ENCODE results near the gene DOCK1. TPM values are rescaled to one million over a fixed set of nuclear protein-coding genes. Genes with fewer than 3 reads are reported as not detected.

The DOCK1 gene
- total and polyA plus RNA-seq, 3 donors from 2014 or later, result 19.0 to 46.2 (median 32.0) TPM

DNA sequence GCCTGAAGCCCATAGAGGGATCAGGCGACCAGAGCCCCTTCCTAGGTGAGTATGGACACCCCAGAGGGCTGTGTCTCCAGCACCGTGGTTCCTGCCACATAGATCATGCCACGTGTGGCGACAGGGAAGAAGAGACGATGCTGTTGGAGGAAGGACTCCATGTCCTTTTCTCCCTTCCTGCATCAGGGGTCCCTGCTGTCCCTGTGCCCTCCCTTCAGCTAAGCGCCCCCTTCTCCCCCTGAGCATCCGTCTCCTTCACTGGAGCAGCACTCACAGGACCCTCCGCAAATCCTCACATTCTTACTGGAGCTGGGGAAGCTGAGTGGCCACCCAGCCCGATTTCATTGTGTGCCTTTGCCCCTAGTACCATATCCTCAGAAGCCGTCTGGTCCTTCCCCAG lies 558.3 kb downstream of the DOCK1 start:
- Histone ChIP-seq H3K4me1 (no peaks in the 10 kb centered on the region), H3K9me3 (no peaks in the 10 kb centered on the region), H3K27me3 (no peaks in the 10 kb centered on the region), H3K36me3 (ENCODE audit: low read depth, missing control alignments) (no peaks in the 10 kb centered on the region), H3K4me3 (no peak overlapping the region), H3K27ac (no peak overlapping the region)
- intact Hi-C loops (cut with DNase I; ENCODE audit: low total_unique reads), result no loop called here
- no peak for DNase-seq
- 89 to 90% methylated on average over 9 to 10 of the region's 10 CpGs for WGBS, 2 donors
- TF ChIP-seq POLR2A (IDR thresholded peaks at IDR 0.05), result no peak
- TF ChIP-seq, protein P1, sequence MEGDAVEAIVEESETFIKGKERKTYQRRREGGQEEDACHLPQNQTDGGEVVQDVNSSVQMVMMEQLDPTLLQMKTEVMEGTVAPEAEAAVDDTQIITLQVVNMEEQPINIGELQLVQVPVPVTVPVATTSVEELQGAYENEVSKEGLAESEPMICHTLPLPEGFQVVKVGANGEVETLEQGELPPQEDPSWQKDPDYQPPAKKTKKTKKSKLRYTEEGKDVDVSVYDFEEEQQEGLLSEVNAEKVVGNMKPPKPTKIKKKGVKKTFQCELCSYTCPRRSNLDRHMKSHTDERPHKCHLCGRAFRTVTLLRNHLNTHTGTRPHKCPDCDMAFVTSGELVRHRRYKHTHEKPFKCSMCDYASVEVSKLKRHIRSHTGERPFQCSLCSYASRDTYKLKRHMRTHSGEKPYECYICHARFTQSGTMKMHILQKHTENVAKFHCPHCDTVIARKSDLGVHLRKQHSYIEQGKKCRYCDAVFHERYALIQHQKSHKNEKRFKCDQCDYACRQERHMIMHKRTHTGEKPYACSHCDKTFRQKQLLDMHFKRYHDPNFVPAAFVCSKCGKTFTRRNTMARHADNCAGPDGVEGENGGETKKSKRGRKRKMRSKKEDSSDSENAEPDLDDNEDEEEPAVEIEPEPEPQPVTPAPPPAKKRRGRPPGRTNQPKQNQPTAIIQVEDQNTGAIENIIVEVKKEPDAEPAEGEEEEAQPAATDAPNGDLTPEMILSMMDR (IDR thresholded peaks at IDR 0.05), result no peak

DNA sequence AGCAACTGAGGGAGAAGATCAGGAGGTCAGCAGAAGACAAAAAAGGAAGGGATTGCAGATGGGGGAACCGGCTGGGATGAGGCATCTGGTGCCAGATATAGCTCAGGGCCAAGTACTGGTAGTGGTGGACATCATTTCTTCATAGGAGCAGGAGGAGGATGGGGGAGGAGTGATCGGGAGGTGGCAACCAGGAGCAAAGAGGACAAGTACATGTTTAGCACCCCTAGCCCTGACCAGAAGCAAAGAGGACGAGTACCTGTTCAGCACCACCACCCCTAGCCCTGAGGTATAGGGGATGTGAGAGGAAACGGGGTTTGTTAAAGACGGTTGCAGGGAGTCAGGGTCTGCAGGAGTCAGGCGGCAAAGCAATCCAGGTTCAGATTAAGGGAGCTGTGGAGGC lies 559.3 kb downstream of the DOCK1 start:
- intact Hi-C loops (cut with DNase I; ENCODE audit: low total_unique reads), result no loop called here
- Histone ChIP-seq H3K4me1 (no peaks in the 10 kb centered on the region), H3K36me3 (ENCODE audit: low read depth, missing control alignments) (no peaks in the 10 kb centered on the region), H3K27ac (no peak overlapping the region), H3K27me3 (no peaks in the 10 kb centered on the region), H3K9me3 (no peaks in the 10 kb centered on the region), H3K4me3 (no peak overlapping the region)
- DNase-seq, result no peak
- TF ChIP-seq POLR2A (IDR thresholded peaks at IDR 0.05), result no peak
- TF ChIP-seq, protein P1 (IDR thresholded peaks at IDR 0.05), result no peak
- WGBS, 2 donors, result 87 to 91% methylated on average over 6 of the region's 6 CpGs

DNA sequence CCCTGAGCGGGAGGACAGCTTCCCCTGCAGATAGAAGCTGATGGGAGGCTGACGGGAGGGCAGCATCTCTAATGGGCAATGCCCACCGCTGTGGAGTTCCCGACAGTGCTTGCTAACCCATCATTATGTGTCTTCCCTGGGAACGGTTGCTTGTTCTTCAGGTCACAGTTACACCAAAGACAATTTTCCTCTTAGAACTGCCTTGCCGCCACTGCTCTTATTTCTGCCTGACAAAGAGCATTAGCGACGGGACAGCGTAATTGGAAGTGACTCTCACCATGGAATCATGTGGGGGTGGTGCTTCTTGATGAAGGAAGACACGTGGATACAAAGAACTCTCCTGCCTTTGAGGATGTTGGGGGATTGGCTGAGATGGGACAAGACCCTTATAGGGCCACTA lies 562.6 kb downstream of the DOCK1 start:
- DNase-seq, result no peak
- Histone ChIP-seq H3K27me3 (no peaks in the 10 kb centered on the region), H3K4me3 (no peak overlapping the region), H3K36me3 (ENCODE audit: low read depth, missing control alignments) (no peaks in the 10 kb centered on the region), H3K9me3 (no peaks in the 10 kb centered on the region), H3K27ac (no peak overlapping the region), H3K4me1 (no peaks in the 10 kb centered on the region)
- TF ChIP-seq, protein P1 (IDR thresholded peaks at IDR 0.05), result no peak
- TF ChIP-seq POLR2A (IDR thresholded peaks at IDR 0.05), result no peak
- intact Hi-C loops (cut with DNase I; ENCODE audit: low total_unique reads), result no loop called here
- 84 to 89% methylated on average over 10 of the region's 10 CpGs for WGBS, 2 donors

DNA sequence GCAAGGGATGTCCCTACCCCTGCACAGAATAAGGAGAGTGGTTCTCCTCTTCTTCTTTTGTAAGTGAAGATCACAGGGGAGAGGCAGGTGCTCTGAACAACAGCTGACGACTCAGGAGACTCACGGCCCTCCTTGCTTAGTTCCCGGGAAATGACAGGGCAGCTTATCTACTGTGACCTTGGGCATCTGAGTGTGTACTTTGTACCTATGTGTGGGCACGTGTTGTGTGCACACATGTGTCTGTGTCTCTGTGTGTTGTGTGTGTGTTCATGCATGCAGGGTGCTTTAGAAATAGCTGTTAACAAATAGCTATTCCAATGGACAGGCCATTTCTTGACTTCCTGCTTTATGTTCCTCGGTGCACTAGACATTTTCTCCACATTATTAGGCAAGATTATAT lies 563.4 kb downstream of the DOCK1 start:
- intact Hi-C loops (cut with DNase I; ENCODE audit: low total_unique reads), result no loop called here
- DNase-seq, result no peak
- no peaks in the 10 kb centered on the region for H3K9me3 ChIP-seq
- WGBS, 2 donors, result 63 to 65% methylated on average over 2 to 5 of the region's 5 CpGs
- no peaks in the 10 kb centered on the region for H3K36me3 ChIP-seq (ENCODE audit: low read depth, missing control alignments)
- H3K27ac ChIP-seq, result no peak overlapping the region
- TF ChIP-seq, protein P1 (IDR thresholded peaks at IDR 0.05), result no peak
- no peak for TF ChIP-seq POLR2A (IDR thresholded peaks at IDR 0.05)
- no peak overlapping the region for H3K4me3 ChIP-seq
- no peaks in the 10 kb centered on the region for H3K4me1 ChIP-seq
- H3K27me3 ChIP-seq, result no peaks in the 10 kb centered on the region

DNA sequence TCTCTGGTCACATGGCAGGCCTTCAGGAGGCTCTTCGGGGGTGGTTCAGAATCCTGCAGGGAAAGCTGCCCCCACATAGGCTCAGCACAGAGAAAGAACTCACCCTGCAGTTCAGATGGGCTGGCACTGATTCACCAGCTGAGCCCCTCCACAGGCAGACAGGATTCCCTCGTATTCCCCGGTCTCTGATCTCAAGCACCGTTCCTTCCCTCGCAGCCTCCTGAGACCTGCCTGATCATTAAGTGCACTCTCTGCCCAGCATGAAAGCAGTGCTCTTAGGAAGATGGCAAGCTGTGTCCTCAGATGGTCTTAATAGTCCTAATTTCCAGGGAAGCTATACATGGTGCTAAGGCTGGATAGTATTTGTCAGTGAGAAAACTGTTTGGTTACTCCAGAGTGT lies 565.7 kb downstream of the DOCK1 start:
- 63 to 79% methylated on average over 5 of the region's 5 CpGs for WGBS, 2 donors
- no peaks in the 10 kb centered on the region for H3K36me3 ChIP-seq (ENCODE audit: low read depth, missing control alignments)
- H3K27ac ChIP-seq, result no peak overlapping the region
- no peak overlapping the region for H3K4me3 ChIP-seq
- H3K27me3 ChIP-seq, result no peaks in the 10 kb centered on the region
- H3K9me3 ChIP-seq, result no peaks in the 10 kb centered on the region
- no peaks in the 10 kb centered on the region for H3K4me1 ChIP-seq
- no peak for TF ChIP-seq POLR2A (IDR thresholded peaks at IDR 0.05)
- TF ChIP-seq, protein P1 (IDR thresholded peaks at IDR 0.05), result no peak
- no peak for DNase-seq
- intact Hi-C loops (cut with DNase I; ENCODE audit: low total_unique reads), result no loop called here
